ENCODE data around the gene RELN.

DNA sequence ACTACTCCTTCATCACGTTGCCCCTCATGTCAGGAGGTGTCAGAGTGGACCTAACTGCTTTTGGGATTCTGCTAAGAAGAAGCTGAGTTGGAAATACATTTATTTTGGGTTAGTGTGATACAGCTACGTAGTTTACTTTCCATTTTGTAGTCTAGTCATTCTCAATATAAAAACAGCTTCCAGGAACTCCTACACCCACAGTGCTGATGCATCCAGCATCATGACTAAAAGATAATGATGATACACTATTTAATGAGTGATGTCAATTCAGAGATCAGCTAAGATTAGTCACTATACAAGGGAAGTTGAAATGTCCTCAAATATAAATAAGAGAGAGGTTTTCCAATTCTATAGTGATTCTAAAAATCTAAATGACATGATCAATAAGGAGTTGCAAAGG, 279.2 kb downstream of the RELN start:
- TF ChIP-seq, protein P1, sequence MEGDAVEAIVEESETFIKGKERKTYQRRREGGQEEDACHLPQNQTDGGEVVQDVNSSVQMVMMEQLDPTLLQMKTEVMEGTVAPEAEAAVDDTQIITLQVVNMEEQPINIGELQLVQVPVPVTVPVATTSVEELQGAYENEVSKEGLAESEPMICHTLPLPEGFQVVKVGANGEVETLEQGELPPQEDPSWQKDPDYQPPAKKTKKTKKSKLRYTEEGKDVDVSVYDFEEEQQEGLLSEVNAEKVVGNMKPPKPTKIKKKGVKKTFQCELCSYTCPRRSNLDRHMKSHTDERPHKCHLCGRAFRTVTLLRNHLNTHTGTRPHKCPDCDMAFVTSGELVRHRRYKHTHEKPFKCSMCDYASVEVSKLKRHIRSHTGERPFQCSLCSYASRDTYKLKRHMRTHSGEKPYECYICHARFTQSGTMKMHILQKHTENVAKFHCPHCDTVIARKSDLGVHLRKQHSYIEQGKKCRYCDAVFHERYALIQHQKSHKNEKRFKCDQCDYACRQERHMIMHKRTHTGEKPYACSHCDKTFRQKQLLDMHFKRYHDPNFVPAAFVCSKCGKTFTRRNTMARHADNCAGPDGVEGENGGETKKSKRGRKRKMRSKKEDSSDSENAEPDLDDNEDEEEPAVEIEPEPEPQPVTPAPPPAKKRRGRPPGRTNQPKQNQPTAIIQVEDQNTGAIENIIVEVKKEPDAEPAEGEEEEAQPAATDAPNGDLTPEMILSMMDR (IDR thresholded peaks at IDR 0.05; ENCODE audit: poor library complexity): no peak
- no peak for TF ChIP-seq EZH2 (IDR thresholded peaks at IDR 0.05; ENCODE audit: borderline replicate concordance)

All from hepatocyte (in vitro differentiated cells).